Measurements from ENCODE around the gene MREG. TPM values are rescaled to one million over a fixed set of nuclear protein-coding genes. Genes with fewer than 3 reads are reported as not detected.

Gene MREG
- total RNA-seq, 1 donor from 2014 or later = 19.1 TPM

- Mint-ChIP-seq H3K9me3 (no peaks in the 10 kb centered on the region), H3K4me3 (no peak overlapping the region), H3K36me3 (peaks cover 8% of the 10 kb centered on the region), H3K27ac (no peak overlapping the region), H3K4me1 (no peaks in the 10 kb centered on the region), H3K27me3 (ENCODE audit: insufficient read depth, low read depth) (no peaks in the 10 kb centered on the region)
- H3K4me1 ChIP-seq = no peaks in the 10 kb centered on the region
- H3K4me3 ChIP-seq = no peak overlapping the region
- no peak overlapping the region for H2AFZ ChIP-seq (replicated peaks)
- H3K27me3 ChIP-seq = no peaks in the 10 kb centered on the region
- H3F3A ChIP-seq (ENCODE audit: low read depth) = no peaks in the 10 kb centered on the region
- TF ChIP-seq CTCF (IDR thresholded peaks at IDR 0.05) = no peak
- TF ChIP-seq EZH2phosphoT487 (IDR thresholded peaks at IDR 0.05) = no peak
- no peaks in the 10 kb centered on the region for H3K9me3 ChIP-seq (ENCODE audit: low read depth)
- peaks cover 24% of the 10 kb centered on the region for H3K79me2 ChIP-seq (ENCODE audit: low read depth)
- H3K27ac ChIP-seq = no peak overlapping the region
- H3K4me2 ChIP-seq = no peak overlapping the region
- no peak for DNase-seq (ENCODE audit: low spot score)
- no peaks in the 10 kb centered on the region for H3K36me3 ChIP-seq
- no peaks in the 10 kb centered on the region for H4K20me1 ChIP-seq (ENCODE audit: low read depth)
- no peak overlapping the region for H3K9ac ChIP-seq
These were observed 44.9 kb downstream of the MREG start for GRCh38 chr2:215968499-215968898.

- Histone ChIP-seq H4K20me1 (ENCODE audit: low read depth) (no peaks in the 10 kb centered on the region), H3K27me3 (no peaks in the 10 kb centered on the region), H3K27ac (no peak overlapping the region), H3F3A (ENCODE audit: low read depth) (peaks cover under 1% of the 10 kb centered on the region), H3K9ac (no peak overlapping the region), H2AFZ (replicated peaks) (no peak overlapping the region), H3K36me3 (no peaks in the 10 kb centered on the region), H3K9me3 (ENCODE audit: low read depth) (no peaks in the 10 kb centered on the region), H3K79me2 (ENCODE audit: low read depth) (peaks cover 24% of the 10 kb centered on the region), H3K4me3 (no peak overlapping the region), H3K4me2 (no peak overlapping the region), H3K4me1 (no peaks in the 10 kb centered on the region)
- peaks cover 8% of the 10 kb centered on the region for H3K36me3 Mint-ChIP-seq
- H3K4me1 Mint-ChIP-seq = no peaks in the 10 kb centered on the region
- no peaks in the 10 kb centered on the region for H3K9me3 Mint-ChIP-seq
- TF ChIP-seq CTCF (IDR thresholded peaks at IDR 0.05) (no peak), EZH2phosphoT487 (IDR thresholded peaks at IDR 0.05) (no peak), EZH2 (IDR thresholded peaks at IDR 0.05) (no peak)
- no peak for DNase-seq (ENCODE audit: low spot score)
- no peak overlapping the region for H3K4me3 Mint-ChIP-seq
- H3K27me3 Mint-ChIP-seq (ENCODE audit: insufficient read depth, low read depth) = no peaks in the 10 kb centered on the region
- H3K27ac Mint-ChIP-seq = no peak overlapping the region
These were observed 45.6 kb downstream of the MREG start for GRCh38 chr2:215967590-215968378.

- no peak for TF ChIP-seq EZH2phosphoT487 (IDR thresholded peaks at IDR 0.05)
- no peak for TF ChIP-seq EZH2 (IDR thresholded peaks at IDR 0.05)
- no peak for TF ChIP-seq CTCF (IDR thresholded peaks at IDR 0.05)
- peaks cover 3% of the 10 kb centered on the region for H3F3A ChIP-seq (ENCODE audit: low read depth)
- Mint-ChIP-seq H3K27me3 (ENCODE audit: insufficient read depth, low read depth) (no peaks in the 10 kb centered on the region), H3K4me3 (no peak overlapping the region), H3K27ac (no peak overlapping the region), H3K36me3 (peaks cover 8% of the 10 kb centered on the region), H3K9me3 (no peaks in the 10 kb centered on the region), H3K4me1 (peaks cover 7% of the 10 kb centered on the region)
- H3K4me2 ChIP-seq = no peak overlapping the region
- no peak overlapping the region for H2AFZ ChIP-seq (replicated peaks)
- H3K79me2 ChIP-seq (ENCODE audit: low read depth) = peaks cover 24% of the 10 kb centered on the region
- no peak overlapping the region for H3K4me3 ChIP-seq
- no peaks in the 10 kb centered on the region for H3K4me1 ChIP-seq
- H3K9me3 ChIP-seq (ENCODE audit: low read depth) = no peaks in the 10 kb centered on the region
- no peaks in the 10 kb centered on the region for H3K36me3 ChIP-seq
- no peaks in the 10 kb centered on the region for H3K27me3 ChIP-seq
- DNase-seq (ENCODE audit: low spot score) = no peak
- no peak overlapping the region for H3K27ac ChIP-seq
- no peak overlapping the region for H3K9ac ChIP-seq
- H4K20me1 ChIP-seq (ENCODE audit: low read depth) = no peaks in the 10 kb centered on the region
These were observed 46.4 kb downstream of the MREG start for GRCh38 chr2:215966951-215967350.

Measured in neural progenitor cell (in vitro differentiated cells).